GM19025 (cell line): ENCODE measurements around the gene PDE4A.
"Not testable (repeated sequence)": the region's sequence is repeated elsewhere in the genome, so short reads cannot be mapped to it uniquely, and the experiment has no call there.

ENCODE experiments used
- ATAC-seq: cut with Tn5 transposase; IDR thresholded peaks from one replicate; pipeline ENCODE4 v1.9.1; 2021; ENCODE audit warnings: mild to moderate bottlenecking, low read depth, moderate library complexity; ENCODE audit not compliant: unreplicated experiment

The PDE4A gene

DNA sequence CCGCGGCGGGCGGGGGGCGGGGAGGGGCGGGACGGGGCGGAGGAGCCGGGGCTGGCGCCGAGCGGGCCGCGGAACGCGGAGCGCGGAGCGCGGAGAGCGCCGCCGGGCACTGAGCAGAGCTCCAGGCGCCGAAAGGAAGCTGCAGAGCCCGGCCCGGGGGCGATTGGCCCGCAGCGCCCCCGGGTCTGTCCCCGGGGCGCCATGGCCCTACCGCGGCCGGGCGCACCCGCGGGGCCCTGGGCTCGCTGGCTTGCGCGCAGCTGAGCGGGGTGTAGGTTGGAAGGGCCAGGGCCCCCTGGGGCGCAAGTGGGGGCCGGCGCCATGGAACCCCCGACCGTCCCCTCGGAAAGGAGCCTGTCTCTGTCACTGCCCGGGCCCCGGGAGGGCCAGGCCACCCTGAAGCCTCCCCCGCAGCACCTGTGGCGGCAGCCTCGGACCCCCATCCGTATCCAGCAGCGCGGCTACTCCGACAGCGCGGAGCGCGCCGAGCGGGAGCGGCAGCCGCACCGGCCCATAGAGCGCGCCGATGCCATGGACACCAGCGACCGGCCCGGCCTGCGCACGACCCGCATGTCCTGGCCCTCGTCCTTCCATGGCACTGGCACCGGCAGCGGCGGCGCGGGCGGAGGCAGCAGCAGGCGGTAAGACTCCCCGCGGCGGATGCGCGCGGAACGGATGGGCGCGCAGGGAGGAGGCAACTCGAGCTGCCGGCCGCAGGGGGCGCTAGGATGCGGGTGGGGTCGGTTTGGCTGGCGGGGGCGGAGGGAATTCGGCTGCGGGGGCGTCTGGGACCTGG is at the start of gene PDE4A:
TSS of gene PDE4A (plus strand) at position 95 of the 796 bp plus-strand sequence. CDS start at position 322, 227 bp downstream.
- no peak for ATAC-seq

DNA sequence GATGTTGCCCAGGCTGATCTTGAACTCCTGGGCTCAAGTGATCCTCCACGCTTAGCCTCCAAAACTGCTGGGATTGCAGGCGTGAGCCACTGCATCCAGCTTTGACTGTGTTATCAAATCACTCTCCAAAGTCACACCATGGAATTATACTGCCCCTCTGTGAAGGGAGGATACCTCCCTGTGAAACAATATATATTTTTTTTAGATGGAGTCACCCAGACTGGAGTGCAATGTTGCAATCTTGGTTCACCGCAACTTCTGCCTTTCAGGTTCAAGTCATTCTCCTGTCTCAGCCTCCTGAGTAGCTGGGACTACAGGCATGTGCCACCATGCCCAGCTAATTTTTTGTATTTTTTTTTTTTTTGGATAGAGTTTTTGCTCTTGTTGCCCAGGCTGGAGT is 47.6 kb upstream of the PDE4A start:
- ATAC-seq = no peak

DNA sequence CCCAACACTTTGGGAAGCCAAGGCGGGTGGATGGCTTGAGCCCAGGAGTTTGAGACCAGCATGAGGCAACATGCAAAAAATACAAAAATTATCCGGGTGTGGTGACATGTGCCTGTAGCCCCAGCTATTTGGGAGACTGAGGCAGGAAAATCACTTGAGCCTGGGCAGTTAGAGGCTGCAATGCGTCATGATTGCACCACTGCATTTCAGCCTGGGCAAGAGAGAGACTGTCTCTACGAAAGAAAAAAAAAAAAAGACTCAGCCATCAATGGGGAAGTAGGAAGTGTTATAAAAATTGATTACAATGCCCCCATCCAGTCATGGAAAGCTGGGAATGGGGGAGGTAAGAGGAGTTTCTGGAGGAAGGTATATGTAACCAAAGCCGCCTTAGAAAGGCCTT is 45.4 kb upstream of the PDE4A start:
- no peak for ATAC-seq

DNA sequence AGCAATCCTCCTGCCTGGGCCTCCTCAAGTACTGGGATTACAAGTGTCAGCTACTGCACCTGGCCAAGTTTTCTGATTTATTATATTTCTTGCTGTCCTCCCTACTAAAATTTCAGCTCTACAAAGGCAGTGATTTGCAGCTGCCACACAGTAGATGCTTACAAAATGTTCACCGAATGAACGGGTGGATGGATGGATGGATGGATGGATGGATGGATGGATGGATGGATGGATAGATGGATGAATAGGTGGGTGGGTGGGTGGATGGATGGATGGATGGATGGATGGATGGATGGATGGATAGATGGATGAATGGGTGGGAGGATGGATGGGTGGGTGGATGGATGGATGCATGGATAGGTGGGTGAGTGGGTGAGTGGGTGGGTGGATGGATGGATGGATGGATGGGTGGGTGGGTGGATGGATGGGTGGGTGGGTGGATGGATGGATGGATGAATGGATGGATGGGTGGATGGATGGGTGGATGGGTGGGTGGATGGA is 43.1 kb upstream of the PDE4A start:
- not testable (repeated sequence) for ATAC-seq

DNA sequence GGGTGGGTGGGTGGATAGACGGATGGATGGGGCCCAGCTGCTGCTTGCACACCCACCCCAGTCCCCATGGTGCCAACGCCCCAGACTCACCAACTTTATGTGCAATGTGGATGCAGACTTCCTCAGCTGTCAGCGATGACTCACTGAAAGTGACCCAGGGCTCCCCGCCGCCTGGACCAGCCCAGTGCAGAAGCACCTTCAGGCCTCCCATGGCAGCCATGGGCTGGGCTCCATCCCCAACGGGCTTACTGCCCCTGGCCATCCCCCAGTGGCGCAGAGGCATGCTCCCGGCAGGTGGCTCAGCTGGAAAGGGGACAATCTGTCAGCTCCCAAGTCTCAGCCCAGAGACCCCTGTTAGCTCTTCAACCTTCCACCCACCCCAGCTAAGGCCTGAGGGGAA is 42.2 kb upstream of the PDE4A start:
- no peak for ATAC-seq

DNA sequence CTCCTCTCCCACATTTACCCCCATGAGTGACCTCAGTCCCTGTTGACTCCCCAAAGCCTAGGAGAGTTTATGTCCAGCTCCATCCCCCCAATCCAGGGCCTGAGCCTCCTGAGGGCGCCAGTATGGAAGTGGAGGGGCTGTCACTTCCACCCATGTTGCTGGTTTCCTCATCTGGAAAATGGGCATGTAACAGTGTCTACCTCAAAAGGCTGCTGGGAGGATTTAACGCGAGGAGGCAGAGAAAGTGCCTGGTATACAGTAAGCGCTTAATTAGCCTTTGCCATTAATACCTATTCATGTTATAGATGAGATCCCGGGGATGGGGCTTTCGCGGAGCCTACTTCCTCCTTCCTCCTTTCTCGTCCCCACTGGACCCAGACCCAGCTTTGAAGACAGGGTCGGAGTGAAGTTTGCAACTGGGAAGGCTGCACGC is 40.4 kb upstream of the PDE4A start:
- no peak for ATAC-seq

DNA sequence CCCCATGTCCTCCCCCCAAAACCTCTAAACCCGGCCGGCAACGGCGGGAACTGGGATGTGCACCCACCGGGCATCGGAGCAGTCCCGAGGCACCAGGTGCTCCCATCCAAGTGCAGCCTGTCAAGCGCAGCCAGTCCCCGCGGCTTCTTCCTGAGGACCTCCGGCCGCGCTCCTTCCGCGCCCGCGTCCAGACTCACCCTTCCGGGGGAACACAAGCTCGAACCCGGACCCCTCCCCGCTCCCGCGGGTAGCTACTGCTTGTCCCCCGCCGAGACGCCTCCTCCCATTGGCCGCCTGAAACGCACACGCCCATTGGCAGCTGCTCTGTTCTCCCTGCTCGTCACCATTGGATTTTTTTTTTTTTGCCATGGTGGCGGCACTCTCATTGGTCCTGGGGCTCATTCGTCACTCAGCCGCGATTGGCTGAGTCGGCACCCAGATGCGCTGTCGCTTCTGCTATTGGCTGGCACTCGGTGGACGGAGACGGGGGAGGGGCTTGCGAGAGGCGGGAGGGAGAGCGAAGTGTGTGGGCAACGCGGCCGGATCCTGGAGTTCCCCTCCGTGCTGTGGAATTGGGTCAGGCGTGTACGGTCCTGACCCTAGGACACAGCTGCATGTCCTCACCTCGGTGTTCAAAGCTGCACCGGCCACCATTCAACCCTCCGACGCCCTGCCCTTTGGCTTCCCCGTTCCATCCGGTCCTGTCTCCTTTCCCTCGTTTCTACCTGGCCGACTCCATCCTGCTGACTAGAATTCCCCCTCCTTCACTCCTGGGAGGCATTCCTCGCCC is 39.8 kb upstream of the PDE4A start, which contains the start of gene TYK2:
TSS of gene TYK2 (minus strand) at position 260 of the 790 bp plus-strand sequence. CDS start 2,166 bp downstream, outside the sequence.
- ATAC-seq = peak; percentile 92

DNA sequence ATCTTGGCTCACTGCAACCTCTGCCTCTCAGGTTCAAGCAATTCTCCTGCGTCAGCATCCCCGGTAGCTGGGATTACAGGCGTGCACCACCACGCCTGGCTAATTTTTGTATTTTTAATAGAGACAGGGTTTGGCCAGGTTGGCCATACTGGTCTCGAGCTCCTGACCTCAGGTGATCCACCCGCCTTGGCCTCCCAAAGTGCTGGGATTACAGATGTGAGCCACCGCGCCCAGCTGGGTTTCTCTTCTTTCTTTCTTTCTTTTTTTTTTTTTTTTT is 37.2 kb upstream of the PDE4A start:
- ATAC-seq = not testable (repeated sequence)

DNA sequence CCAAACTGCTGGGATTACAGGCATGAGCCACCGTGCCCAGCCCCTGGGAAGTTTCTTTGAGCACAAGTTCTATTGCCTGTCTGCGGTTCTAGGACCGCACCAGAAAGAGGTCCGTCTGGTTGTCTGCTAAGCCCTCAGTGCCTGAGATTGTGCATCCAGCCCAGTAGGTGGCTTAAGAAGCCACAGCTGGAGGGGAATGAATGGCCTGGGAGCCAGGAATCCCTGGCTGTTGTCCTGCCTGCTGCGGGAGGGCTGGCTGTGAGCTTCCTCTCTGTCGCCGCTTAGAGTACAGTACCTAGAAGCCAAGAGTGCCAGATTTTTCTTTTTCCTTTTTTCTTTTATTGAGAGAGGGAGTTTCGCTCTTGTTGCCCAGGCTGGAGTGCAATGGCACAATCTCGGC is 35.8 kb upstream of the PDE4A start:
- ATAC-seq = no peak

DNA sequence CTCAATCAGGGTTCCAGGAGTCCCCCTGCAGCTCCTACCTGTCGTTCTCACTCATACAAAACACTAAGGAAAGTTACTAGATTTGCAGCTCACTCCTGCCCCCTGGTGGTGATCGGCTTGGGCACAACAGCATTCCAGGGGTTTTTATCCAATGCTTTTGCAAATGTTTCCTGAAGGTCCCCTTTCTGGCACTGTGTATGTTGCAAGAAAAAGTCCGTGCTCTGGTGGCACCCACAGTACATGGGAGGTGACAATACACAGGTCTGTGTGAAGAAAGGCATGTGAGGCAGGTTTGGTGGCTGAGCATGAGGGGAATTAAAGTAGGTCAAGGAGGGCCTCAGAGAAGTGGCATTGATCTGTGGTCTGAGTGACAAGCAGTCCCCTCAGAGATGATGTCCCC is 31.4 kb upstream of the PDE4A start:
- no peak for ATAC-seq

DNA sequence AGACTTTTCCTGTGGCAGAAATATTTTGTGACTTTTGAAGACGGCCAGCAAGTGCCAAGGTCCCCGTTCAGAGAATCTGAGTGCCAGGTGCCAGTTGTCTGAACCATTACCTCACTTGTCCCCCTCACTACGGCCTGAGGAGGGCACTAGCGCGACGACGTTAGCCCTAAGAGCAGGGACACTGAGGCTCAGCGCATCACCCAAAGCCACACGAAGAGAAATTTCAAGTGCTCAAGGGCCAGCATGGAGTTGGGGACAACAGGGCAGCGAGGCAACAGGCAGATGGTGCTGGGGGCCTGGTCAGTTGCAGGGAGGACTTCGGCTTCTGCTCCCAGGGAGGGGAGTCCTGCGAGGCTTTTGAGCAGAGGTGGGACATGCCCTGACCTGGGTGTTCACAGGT is 30.5 kb upstream of the PDE4A start:
- no peak for ATAC-seq

DNA sequence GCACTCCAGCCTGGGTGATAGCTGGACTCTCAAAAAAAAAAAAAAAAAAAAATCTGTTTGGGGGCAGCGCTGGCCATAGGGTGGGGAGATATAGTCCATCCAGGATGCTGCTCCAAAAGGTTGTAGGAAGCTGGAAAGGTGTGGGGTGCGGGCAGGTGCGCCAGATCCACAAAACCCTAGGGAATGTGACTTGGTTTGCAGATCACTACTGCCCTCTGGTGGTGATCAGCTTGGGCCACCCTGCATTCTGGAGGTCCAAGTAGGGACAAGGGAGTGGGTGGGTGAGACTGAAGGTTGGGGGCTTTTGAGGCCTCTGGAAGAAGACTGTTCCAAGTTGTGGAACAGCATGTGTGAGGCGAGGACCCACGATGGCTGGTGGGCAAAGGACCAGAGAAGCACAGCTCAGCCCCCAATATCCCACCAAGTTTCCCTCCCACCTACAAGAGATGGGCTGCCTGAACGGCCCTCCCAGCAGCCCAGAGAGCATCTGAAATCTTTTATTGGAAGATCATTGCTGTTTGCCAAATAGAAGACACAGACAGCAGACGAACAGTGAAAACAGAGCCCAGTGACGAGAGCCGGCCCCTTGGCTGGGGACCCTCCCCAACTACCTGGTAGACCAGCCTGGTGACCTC is 29.6 kb upstream of the PDE4A start:
- ATAC-seq = no peak

DNA sequence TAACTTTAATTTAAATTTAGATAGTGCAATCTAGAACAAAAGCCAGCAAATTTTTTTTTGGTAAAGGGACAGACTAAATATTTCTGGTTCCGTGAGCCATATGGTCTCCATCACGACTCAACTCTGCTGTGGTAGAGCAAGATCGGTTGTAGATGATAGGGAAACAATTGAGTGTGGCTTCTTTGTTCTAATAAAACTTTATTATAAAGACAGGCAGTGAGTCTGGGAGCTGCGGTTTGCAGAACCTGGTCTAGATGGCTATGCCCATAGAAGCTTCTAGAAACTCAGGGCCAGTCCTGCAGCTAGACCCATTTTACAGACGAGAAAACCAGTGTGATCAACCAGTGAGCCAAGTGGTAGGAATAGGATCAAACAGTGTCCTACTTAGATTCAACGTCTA is 28.2 kb upstream of the PDE4A start:
- no peak for ATAC-seq

DNA sequence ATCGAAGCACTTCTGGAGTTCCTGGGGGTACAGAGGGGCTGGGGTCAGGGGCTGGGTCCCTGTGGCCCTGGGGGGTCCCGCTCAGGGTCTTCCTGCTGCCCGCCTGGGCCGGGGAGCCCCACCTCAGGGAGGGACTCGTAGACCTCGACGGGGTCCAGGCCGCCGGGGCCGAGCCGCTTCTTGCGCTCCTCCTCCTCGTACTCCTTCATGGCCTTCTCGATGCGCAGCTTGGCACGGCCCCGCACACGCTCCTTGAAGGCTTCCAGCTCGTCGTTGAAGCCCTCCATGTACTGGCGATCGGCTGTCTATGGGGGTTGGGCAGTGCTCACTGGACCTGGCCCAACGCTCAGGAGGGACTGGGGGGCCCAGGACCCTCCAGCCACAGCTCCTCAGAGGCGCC is 27.2 kb upstream of the PDE4A start:
- no peak for ATAC-seq

DNA sequence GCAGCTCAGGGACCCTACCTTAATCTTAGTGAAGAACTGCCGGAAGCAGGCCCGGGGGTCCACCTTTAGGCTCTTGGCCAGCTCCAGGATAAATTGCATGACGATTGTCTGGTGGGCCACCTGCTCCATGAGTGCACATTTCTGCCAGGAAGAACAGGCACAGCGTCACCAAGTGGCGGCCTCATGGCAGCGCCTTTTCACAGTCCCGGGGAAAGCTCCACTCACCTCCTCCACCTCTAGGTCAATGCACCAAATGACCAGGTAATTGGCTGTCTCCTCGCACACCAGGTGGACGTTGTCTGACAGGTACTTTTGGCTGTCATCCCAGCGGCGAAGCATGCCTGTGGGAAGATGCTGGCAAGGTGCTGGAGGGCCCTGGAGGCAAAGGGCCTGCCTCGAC is 25.3 kb upstream of the PDE4A start:
- ATAC-seq = no peak

DNA sequence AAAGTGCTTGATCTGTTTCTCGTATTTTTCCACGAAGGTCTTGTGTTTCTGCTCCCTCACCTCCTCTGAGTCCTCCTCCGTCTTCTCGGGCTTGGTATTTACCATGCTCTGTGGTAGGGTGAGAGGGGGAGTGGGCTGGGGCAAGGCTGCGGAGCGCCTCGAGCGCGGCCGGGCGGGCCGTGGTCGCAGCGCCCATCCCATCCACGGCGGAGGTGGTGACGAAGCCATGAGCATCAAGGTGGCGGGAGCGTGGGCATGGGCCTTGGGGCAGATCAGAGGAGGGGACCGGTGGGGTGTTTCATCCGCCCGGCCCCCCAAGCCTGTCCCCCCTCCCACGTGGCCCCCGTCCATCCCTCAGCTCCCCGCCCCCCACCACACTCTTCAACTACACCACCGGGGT is 24.9 kb upstream of the PDE4A start:
- no peak for ATAC-seq

DNA sequence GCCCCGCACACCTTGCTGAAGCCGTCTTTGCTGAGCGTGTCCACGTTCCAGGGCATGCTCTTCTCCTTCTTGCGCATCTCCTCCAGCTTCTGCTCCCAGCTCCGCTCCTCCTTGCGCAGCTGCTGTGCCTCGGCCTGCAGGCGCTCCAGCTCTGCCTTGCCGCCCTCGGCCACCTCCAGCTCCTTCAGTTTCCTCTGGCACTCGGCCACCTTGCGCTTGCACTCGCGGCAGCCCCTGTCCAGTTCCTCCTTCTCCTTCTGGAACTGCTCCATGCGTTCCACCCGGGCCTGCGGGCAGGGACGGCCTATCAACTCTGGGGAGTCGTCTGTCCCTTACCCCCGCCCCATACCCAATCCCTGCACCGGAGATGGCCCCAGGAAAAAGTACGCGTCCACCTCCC is 24.4 kb upstream of the PDE4A start:
- no peak for ATAC-seq

DNA sequence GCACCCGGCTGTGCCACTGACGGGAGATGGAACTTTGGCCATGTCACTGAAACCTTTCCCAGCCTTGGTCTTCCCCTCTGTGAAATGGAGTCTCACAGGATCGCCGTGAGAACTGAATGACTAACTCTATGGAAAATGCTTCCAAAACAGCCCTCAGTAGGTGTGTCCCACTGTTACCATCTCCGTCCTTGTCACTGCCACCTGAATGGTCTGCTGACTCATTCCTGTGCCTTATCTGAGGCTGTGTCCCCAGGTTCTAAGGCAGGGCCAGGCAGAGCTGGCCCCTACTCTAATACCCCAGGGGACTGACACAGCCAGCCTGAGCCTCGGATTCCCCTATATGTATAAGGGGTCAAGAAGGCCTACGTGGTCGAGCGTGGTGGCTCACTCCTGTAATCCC is 21.5 kb upstream of the PDE4A start:
- ATAC-seq = no peak

DNA sequence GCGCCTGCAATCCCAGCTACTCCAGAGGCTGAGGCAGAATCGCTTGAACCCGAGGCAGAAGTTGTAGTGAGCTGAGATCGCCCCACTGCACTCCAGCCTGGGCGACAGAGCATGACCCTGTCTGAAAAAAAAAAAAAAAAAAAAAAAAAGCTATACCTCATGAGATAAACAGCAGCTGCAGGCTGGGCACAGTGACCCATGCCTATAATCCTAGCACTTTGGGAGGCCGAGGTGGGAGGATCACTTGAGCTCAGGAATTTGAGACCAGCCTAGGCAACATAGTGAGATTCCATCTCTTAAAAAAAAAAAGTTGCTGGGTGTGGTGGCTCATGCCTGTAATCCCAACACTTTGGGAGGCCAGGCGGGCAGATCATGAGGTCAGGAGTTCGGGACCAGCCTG is 21.0 kb upstream of the PDE4A start:
- not testable (repeated sequence) for ATAC-seq

DNA sequence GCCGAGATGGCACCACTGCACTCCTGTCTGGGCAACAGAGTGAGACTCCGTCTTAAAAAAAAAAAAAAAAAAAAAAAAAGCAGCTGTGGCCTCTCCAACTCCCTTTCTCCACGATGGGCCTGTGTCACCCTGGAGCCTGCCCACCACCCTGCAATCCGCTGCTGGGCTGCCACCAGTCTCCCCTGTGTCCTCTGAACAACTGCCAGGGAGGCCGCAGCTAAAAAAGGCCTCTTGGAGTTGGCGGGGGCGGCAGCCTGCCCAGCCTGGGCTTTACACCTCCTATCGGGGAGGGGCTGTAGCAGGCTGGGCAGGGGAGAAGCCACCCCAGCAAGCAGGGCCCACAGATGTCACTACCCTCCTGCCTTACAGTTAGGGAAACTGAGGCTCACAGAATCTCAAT is 20.5 kb upstream of the PDE4A start:
- ATAC-seq = no peak

DNA sequence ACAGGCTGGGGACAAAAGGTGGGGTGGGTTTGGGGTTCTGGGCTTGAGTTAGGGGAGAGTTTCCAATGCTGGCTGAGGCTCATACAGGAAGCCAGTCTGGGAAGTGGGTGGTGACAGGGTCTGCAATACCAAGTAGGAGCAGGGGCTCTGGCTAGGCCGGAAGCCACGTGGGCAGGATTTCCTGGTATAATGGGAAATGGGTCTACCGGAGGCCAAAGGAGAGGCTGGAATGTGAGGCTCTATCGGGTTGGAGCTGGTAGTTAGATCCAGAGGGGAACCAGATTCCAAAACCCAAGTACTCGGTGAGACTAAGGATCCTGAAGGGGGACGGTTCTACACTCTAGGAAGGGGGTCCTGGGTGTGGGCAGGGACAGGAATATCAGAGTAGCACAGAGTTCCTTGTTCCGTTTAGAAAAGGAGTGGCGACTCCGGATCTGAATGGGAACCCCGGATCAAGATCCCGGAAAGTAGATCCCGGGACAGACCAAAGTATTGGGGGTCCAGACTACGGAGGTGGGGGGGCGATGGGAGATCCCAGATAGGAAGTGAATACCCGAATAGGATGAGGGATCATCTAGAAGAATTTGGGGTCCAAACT is 17.8 kb upstream of the PDE4A start:
- ATAC-seq = no peak
